Cardiac fibroblast (primary cell): ENCODE measurements around the gene NDUFS6.

Experiments used
- DNase-seq, 2 donors: peaks; one replicate each; pipeline versions ENCODE4 v3.0.0 to v3.0.0-alpha.2; 2010; ENCODE audit warnings: low read depth in 2 of 2
- H3K4me3 ChIP-seq, 2 donors: replicated peaks in 1 of 2; 1 replicate in 1 of 2; 2 replicates in 1 of 2; pipeline ENCODE4 v1.5.1; 2011; ENCODE audit warnings: low read depth in 2 of 2, low read length in 2 of 2, mild to moderate bottlenecking in 2 of 2, moderate library complexity in 1 of 2
- CTCF ChIP-seq: IDR thresholded peaks from one replicate; pipeline ENCODE4 v1.5.1; 2011; ENCODE audit warnings: low read depth, mild to moderate bottlenecking, low read length, inconsistent platforms

The NDUFS6 gene

GRCh38 chr5:1827886-1828397, 26.7 kb downstream of the NDUFS6 start:
- H3K4me3 ChIP-seq = no peak overlapping the region
- no peak for TF ChIP-seq CTCF
- DNase-seq = no peak

GRCh38 chr5:1830571-1831228, 29.5 kb downstream of the NDUFS6 start:
- TF ChIP-seq CTCF = no peak
- DNase-seq = no peak
- no peak overlapping the region for H3K4me3 ChIP-seq

GRCh38 chr5:1831257-1831656, 30.1 kb downstream of the NDUFS6 start:
- TF ChIP-seq CTCF = no peak
- H3K4me3 ChIP-seq = no peak overlapping the region
- DNase-seq = no peak

GRCh38 chr5:1831677-1832313, 30.6 kb downstream of the NDUFS6 start:
- DNase-seq = no peak
- no peak for TF ChIP-seq CTCF
- no peak overlapping the region for H3K4me3 ChIP-seq

- TF ChIP-seq CTCF = no peak
- DNase-seq = no peak
- H3K4me3 ChIP-seq = no peak overlapping the region
Observed at GRCh38 chr5:1832511-1833250, 31.5 kb downstream of the NDUFS6 start.

GRCh38 chr5:1833264-1834021, 32.2 kb downstream of the NDUFS6 start:
- DNase-seq = no peak
- no peak overlapping the region for H3K4me3 ChIP-seq
- no peak for TF ChIP-seq CTCF
